DND-41 (cell line): ENCODE results near the gene CSAD.

Experiments used
- EZH2 ChIP-seq: IDR thresholded peaks from 3 replicates; pipeline ENCODE4 v1.6.1; 2012; ENCODE audit warnings: borderline replicate concordance, low read depth, mild to moderate bottlenecking, moderate library complexity, low read length, inconsistent platforms; ENCODE audit not compliant: severe bottlenecking
- TF ChIP-seq, protein P1 (sequence below): IDR thresholded peaks from 2 replicates; pipeline ENCODE4 v1.5.1; 2012; ENCODE audit warnings: borderline replicate concordance, low read length, moderate library complexity, mild to moderate bottlenecking; ENCODE audit not compliant: poor library complexity, severe bottlenecking; ENCODE audit errors: extremely low read depth

DNA sequence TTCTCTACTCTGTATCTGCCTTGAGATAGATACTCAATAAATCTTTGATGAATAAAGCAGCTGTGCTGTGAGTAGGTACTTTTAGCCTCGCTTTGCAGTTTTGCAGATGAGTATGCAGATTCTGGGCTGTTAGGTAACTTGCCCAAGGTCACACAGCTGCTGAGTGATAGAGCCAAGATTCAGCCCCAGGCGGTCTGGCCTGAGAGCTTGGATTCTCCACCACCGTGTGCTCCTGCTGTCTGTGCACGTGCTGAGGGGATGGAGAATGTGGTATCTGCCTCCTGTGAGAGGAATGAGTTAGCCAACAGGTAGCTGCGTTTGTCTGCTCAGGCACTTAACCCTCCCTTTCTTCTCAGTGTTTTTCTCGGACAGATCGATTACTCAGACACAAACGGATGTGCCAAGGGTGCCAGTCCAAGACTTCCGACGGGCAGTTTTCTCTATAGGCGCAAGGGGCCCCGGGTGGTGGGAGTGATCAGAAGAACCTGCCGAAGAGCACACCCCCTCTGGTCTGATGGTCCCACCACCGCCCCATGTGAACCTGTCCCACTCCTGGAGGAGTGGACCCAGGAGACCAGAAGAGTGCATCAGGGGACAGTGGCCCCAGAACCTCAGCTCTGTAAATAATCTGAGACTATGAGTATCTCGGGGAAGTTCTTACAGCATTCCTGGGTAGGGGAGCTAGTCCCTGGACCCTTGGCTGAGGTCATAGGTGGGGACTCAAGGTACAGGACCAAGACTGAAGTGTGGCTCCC lies 6.6 kb upstream of the CSAD start:
- TF ChIP-seq, protein P1, sequence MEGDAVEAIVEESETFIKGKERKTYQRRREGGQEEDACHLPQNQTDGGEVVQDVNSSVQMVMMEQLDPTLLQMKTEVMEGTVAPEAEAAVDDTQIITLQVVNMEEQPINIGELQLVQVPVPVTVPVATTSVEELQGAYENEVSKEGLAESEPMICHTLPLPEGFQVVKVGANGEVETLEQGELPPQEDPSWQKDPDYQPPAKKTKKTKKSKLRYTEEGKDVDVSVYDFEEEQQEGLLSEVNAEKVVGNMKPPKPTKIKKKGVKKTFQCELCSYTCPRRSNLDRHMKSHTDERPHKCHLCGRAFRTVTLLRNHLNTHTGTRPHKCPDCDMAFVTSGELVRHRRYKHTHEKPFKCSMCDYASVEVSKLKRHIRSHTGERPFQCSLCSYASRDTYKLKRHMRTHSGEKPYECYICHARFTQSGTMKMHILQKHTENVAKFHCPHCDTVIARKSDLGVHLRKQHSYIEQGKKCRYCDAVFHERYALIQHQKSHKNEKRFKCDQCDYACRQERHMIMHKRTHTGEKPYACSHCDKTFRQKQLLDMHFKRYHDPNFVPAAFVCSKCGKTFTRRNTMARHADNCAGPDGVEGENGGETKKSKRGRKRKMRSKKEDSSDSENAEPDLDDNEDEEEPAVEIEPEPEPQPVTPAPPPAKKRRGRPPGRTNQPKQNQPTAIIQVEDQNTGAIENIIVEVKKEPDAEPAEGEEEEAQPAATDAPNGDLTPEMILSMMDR, result no peak
- TF ChIP-seq EZH2, result no peak
